Brain pericyte (primary cell): ENCODE data around the gene PPP2R5A.

Source experiments
- DNase-seq: peaks from one replicate; pipeline ENCODE4 v3.0.0-alpha.2; 2012; ENCODE audit warnings: low read depth, low spot score

The PPP2R5A gene

DNA sequence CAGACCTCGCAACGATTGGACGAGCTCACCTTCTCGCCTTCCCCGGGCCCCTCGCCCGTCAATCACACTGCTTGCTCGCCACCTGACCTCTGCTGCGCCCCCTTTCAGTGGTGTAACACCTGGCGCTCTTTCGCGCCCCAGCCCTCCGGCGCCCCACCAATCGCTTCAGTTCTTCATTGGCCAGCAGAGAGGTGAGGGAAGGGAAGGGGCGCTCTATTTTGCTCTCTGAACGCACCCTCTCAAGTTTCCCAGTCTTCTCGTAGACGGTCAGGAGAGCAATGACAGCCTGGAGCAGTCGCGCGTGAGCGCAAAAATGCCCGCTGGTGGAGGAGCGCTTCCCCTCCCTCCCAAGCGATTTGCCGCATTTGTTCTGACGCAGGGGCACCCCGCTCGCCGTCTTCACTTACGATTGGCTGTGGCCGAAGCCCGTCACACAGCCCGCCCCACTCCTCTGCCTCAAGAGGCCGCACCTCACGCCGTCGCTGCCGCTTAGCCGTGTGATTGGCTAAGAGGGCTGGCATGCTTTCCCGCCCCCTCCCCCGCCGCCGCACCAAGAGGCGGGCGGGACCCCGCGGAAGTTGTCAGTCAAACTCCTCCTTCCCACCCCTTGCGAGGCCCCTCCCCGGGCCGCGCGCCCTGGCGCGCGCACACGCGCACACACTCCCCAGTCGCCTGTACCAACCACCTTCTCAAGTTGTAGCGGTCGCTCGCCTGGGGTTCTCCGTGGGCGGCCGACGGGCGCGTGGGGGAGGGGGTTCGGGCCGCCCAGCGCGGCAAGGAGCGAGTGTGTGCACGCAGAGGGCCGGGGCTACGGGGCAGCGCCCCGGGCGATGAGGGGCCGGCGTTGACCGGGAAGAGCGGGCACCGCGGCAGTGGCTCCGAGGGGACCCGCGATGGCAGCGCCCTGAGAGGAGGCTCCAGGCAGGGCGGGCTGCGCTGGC, at the start of gene PPP2R5A:
PPP2R5A (plus strand) TSS at position 667 of the 941 bp plus-strand sequence. CDS start 701 bp downstream, outside the sequence.
- DNase-seq: peak; percentile 98

DNA sequence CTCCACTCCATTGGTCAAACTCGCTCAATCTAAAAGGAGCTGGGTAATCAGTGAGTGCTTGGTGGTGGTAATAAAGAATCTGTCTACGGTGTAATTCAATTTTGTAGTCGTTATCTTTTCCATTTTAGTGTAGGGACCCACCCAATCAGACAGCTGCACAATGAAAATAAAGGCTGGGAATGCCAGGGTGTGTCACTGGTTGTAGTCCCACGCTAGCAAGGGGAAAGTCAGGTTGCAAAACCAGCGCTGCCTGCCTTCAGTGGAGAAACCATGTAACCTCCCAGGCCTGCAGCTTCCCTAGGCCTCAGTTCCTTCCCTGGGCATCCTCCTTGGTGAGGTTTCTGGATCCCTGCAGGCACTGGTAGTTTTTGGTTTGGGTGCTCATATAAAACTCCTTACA, 49.4 kb upstream of the PPP2R5A start:
- DNase-seq: no peak

DNA sequence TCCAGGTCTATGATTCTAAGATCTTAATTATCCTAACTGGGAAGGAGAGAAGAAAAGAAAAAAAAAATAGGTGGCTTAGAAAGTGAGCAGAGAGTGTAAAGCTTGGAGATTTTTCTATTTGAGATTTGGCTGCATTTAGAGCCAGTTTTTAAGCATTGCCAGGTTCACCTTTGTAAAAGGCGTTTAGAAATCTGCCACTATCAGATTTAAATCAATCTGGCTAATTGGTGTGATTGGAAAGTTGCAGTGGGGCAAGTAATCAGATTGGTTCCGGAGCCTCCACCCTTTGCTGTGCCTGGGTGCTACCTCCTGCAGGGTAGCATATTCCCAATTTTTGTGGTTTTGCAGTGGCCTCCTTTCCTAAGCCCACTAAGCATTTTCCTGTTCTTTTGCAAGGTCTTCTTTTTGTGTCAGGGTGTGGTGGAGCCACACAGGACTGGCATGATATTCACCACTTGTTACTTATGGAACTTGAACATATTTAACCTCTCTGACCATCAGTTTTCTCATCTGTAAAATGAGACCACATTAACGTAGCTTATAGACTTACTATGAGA, 48.5 kb upstream of the PPP2R5A start:
- DNase-seq: no peak

DNA sequence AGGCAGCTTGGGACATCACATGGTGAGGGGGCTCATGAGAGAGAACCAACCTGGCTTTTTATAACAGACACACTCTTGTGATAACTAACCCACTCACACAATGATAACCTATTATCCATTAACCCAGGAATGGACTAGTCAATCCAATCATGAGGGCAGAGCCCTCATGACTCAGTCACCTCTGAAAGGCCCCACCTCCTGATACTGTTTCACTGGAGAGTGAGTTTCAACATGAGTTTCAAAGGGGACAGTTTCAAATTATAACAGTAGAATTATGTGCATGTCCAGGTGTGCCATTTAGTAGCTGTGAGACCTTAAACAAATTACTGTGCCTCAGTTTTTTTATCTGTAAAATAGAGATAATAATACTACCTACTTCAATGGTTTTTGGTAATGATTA, 47.6 kb upstream of the PPP2R5A start:
- no peak for DNase-seq

GRCh38 chr1:212238552-212238951, 46.7 kb upstream of the PPP2R5A start:
- no peak for DNase-seq

GRCh38 chr1:212241501-212241900, 43.7 kb upstream of the PPP2R5A start:
- no peak for DNase-seq

DNA sequence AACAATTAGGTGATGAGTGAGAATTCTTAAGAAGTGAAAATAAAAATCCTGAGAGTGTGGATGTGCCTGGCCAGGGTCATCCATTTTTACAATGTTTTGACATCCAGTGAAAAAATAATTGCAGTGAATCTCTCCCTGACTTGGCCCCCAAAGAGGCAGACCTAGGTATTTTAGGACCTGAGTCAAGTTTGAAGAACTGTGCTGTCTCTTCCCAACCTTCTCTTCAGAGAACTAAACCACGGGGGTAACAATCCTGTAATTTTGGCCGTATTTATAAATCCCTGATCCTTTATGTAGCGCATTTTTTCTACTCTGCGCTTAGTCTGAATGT, 43.3 kb upstream of the PPP2R5A start:
- no peak for DNase-seq

DNA sequence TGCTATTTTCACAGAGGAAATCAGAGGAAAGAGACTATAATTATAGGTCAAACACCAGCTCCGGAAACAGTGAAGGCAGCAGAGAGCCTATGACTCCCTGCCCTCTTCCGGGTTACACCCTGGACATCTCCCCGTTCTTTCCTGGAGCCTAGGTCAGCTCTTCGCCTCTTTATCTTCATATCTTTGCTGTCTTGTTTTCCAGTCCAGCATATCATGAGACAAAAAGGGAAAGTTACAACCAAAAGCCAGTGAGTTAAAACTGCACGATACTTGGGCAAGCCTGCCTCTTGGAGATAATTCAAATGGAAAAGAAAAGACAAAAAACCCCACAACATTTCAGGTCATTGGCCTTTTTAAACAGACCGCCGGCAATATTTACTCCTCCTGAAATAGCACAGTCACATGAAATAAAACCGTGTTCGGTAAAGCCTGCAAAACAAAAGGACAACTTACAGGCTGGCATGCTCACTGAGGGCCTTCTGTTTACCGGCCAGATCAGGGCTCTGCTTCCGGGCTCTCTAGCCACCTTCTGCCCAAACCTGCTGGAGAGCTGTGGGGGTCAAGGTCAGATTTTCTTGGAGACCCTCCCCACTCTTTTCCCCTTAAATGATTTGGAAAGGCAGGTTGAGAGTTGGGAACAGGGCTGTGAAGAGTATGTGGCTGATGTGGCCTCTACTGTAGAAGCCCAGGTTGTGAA, 42.8 kb upstream of the PPP2R5A start:
- no peak for DNase-seq

DNA sequence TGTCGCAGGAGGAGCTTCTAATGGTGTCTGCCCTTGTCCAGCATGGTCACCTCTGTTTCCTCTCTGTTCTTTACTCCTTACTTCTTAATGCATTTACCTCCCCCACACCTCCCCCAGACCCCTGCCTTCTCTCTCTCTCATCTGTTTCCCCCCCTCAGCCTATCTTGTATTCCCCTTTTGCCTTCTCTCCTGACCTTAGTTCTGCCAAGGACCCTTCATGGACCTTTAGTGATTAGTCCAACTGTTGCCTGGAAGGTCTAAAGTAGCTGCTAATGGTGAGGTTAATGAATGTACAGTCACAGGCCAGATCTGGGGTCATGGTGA, 42.3 kb upstream of the PPP2R5A start:
- DNase-seq: no peak

- no peak for DNase-seq
These were observed 40.8 kb upstream of the PPP2R5A start for GRCh38 chr1:212244441-212244840.

DNA sequence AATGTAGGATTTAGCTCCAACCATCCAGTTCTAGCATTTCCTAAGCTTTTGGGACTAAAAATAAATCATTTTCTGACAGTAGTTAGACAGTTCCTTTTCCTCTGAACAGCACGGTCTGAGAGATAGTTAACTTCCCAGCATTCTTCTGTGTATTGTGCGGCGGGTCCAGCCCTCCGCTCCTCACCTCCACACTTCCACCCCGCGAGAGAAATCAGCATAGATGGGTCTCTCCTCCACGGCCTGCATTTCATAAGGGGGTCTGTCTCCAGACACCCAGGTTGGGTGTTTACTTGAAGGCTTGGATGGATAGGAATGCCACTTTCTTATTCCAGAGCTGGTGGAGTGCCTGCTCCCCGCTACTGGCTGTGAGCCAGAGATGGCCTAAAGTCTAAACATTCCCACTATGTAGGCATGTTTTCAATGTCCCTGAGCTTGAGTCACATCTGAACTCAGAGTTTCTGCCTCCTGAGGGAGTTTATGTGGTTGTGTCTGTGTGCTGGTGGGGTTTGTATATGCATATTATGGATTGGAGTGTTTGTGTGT, 38.0 kb upstream of the PPP2R5A start:
- peak; percentile 27 for DNase-seq

GRCh38 chr1:212247988-212248387, 37.2 kb upstream of the PPP2R5A start:
- DNase-seq: no peak

- DNase-seq: no peak
These were observed 30.3 kb upstream of the PPP2R5A start for GRCh38 chr1:212254853-212255363.

DNA sequence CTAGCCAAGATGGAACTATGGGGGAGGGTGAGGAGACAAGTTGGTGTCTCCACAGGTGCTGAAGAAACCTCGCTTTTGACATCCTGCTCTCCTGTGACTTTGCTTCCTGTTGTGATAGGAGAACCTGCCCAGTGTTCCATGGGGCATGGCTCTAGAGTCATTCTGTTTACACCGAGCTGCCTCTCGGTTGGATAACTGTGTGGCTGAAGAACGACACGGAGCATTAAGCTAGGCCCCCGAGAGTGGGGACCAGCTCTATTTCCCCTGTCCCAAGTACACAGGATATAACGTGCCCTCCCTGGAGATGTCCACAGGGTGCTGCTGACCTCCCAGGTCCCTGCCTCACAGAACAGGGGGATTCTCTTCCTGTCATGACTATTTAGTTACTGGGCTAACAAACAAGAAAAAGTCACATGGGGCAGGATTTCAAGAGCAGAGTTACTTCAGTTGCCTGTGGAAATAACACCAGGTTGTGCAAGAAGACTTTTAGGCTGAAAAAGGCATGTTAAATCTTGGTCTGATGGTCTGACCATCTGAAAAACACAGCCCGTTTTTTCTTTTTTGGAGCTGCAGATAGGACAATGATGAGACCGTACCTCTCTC, 29.4 kb upstream of the PPP2R5A start:
- DNase-seq: no peak

GRCh38 chr1:212256369-212256768, 28.8 kb upstream of the PPP2R5A start:
- DNase-seq: no peak

GRCh38 chr1:212257157-212257556, 28.1 kb upstream of the PPP2R5A start:
- no peak for DNase-seq

- DNase-seq: no peak
These were observed 25.3 kb upstream of the PPP2R5A start for GRCh38 chr1:212259693-212260480.

DNA sequence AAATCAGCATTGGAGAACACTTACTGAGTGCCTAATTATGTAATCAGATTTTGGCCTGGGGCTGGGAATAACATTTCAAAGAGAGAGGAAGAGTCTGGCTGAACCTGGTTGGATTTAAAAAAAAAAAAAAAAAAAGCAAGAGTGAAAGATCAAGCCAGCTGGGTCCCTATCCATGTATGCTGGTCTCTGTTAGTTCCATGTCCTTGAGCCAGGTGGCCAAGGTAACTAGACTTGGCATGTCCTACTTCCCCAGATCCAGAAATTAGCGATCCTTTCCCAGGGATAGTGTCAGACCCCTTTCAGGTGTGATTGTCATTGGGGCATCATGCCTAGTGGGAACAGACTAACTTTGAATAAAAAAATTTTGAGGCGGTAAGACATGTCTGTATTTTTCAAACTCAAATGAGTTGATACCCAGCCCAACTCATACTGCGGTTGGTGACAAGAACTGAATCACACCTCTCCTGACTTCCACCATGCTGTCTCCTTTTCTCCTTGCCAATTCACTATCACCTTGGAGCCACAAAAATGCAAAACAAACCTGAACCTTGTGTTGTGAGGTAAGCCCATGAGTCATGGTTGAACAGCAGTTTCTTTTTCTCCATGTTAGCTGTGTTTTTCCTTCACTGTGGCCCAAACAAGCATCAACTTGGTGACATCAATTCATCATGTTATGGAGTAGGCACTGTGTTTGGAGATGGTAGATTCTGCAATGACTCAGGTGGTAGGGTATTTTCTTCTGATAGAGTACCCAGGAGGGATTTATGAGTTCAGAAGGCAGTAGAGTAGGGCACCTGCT, 24.5 kb upstream of the PPP2R5A start:
- DNase-seq: no peak

GRCh38 chr1:212261361-212261929, 23.8 kb upstream of the PPP2R5A start:
- no peak for DNase-seq

DNA sequence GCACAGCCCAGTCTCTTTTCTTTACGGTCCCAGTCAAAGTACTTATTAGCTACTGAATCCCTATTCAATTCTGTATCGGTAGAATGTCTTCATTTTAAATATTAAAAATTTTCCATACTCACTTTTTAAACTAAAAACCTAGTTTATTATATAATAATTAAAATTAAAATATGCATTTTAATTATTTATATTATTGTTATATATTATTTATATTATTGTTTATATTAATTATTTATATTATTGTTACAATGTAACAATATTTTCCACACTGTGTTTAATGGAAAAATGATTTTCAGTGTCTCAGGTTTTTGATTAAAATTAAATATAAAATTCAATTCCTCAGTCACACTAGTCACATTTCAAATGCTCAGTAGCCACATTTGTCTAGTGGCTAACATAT, 18.2 kb upstream of the PPP2R5A start:
- DNase-seq: no peak
